K562 (cell line): ENCODE measurements around the gene KLF13. TPM values are rescaled to one million over a fixed set of nuclear protein-coding genes. Genes with fewer than 3 reads are reported as not detected.
A peak's percentile ranks its signal among the peaks of the same experiment; 100 is the strongest.

Experiments used
- CEBPG ChIP-seq, 3 experiments: fragments of 200-800 bp in 1 of 3; sonication (Bioruptor generic) in 1 of 3; sonication (generic) in 1 of 3; formaldehyde crosslinking in 1 of 3; IDR thresholded peaks in 2 of 3; conservative IDR thresholded peaks in 1 of 3; 2 replicates each; pipeline versions ENCODE4 v1.6.1 to v1.8.0; 2016 to 2022; ENCODE audit warnings: missing compliant biosample characterization in 2 of 3, missing genetic modification characterization in 2 of 3, mild to moderate bottlenecking in 1 of 3, missing genetic modification reagents in 1 of 3
- CHCHD3 ChIP-seq: fragments of 250-450 bp; sonication (Bioruptor Pico); IDR thresholded peaks from 2 replicates; pipeline ENCODE4 v2.1.2; 2022; ENCODE audit warnings: mild to moderate bottlenecking
- CHD4 ChIP-seq: fragments of 200-600 bp; sonication (generic); IDR thresholded peaks from 3 replicates; pipeline ENCODE4 v1.6.1; 2012; ENCODE audit warnings: low read depth, mild to moderate bottlenecking, mixed read lengths, low read length, inconsistent platforms; ENCODE audit not compliant: insufficient read depth, insufficient replicate concordance, poor library complexity, severe bottlenecking
- CREM ChIP-seq: IDR thresholded peaks from 2 replicates; pipeline ENCODE4 v1.6.1; 2014; ENCODE audit warnings: antibody characterized with exemption, low read depth
- CXXC5 ChIP-seq: fragments of 250-450 bp; sonication (Bioruptor Pico); IDR thresholded peaks from 2 replicates; pipeline ENCODE4 v1.8.0; 2022; ENCODE audit warnings: inconsistent platforms, mild to moderate bottlenecking, moderate library complexity
- DMBX1 ChIP-seq: fragments of 250-450 bp; sonication (Bioruptor Pico); IDR thresholded peaks from 2 replicates; pipeline ENCODE4 v1.8.0; 2022; ENCODE audit warnings: inconsistent platforms, mild to moderate bottlenecking, moderate library complexity, borderline replicate concordance
- FOXM1 ChIP-seq, 2 experiments: fragments of 450-650 bp in 1 of 2; sonication (generic) in 1 of 2; formaldehyde crosslinking in 1 of 2; IDR thresholded peaks; 2 replicates each; pipeline versions ENCODE4 v1.6.1 to v1.9.0; 2017 to 2022; ENCODE audit warnings: low read depth in 2 of 2, mild to moderate bottlenecking in 2 of 2, missing genetic modification reagents in 1 of 2, moderate library complexity in 1 of 2
- HMGN3 ChIP-seq: IDR thresholded peaks from 2 replicates; pipeline ENCODE4 v1.6.1; 2011; ENCODE audit warnings: borderline replicate concordance, low read depth, mild to moderate bottlenecking, mixed read lengths, low read length; ENCODE audit not compliant: insufficient read length; ENCODE audit errors: extremely low read depth
- POLR2G ChIP-seq: fragments of 200-400 bp; formaldehyde crosslinking; IDR thresholded peaks from 2 replicates; pipeline ENCODE4 v1.6.1; 2017; ENCODE audit warnings: low read depth, mild to moderate bottlenecking, antibody characterized with exemption, low read length, moderate library complexity
- RBM22 ChIP-seq: fragments of 200-400 bp; formaldehyde crosslinking; IDR thresholded peaks from 2 replicates; pipeline ENCODE4 v1.6.1; 2018; ENCODE audit warnings: low read length, low read depth; ENCODE audit not compliant: poor library complexity, severe bottlenecking
- SLC30A9 ChIP-seq: fragments of 250-450 bp; sonication (Bioruptor Pico); IDR thresholded peaks from 2 replicates; pipeline ENCODE4 v1.8.0; 2022; ENCODE audit warnings: mild to moderate bottlenecking, moderate library complexity
- SMAD4 ChIP-seq: fragments of 250-450 bp; sonication (Bioruptor Pico); conservative IDR thresholded peaks from 2 replicates; pipeline ENCODE4 v1.8.0; 2021; ENCODE audit warnings: inconsistent platforms, mild to moderate bottlenecking, moderate library complexity
- TCF3 ChIP-seq: sonication (generic); formaldehyde crosslinking; IDR thresholded peaks from 2 replicates; pipeline ENCODE4 v1.4.0; 2020; ENCODE audit warnings: mild to moderate bottlenecking, missing genetic modification reagents
- ZFP36 ChIP-seq: fragments of 150-350 bp; IDR thresholded peaks from 2 replicates; pipeline ENCODE4 v1.6.1; 2018; ENCODE audit warnings: low read length, low read depth; ENCODE audit not compliant: partially characterized antibody
- ZNF384 ChIP-seq: IDR thresholded peaks from 2 replicates; pipeline ENCODE4 v1.6.1; 2012; ENCODE audit warnings: low read depth, low read length, improper control_type of control experiment
- polyA plus RNA-seq, 8 experiments: library from polyadenylated mRNA; depleted of rRNA in 4 of 8; stranded (reverse) in 5 of 8; unstranded in 3 of 8; fragments of >200 nt; fragmentation: Nextera tagmentation in 2 of 8; fragmentation: Illumina TruSeq in 1 of 8; extraction: Ambion mirVana in 2 of 8; extraction: Trizol in 1 of 8; gene quantifications; 2 replicates each; pipeline versions ENCODE4 v1.2.1 to v1.2.3, GENCODE V29; 2011 to 2014; ENCODE audit warnings: inconsistent platforms in 1 of 8, missing spikeins in 1 of 8
- total RNA-seq, 7 experiments: library from RNA; depleted of rRNA in 6 of 7; stranded (reverse); fragments of >200 nt in 6 of 7; fragmentation: Illumina TruSeq in 2 of 7; extraction: Trizol in 2 of 7; gene quantifications; 2 replicates each; pipeline versions ENCODE4 v1.2.1 to v1.2.3, GENCODE V29; 2011 to 2021; ENCODE audit warnings: low replicate concordance in 1 of 7
- TF ChIP-seq, protein P1 (sequence below), 2 experiments: fragments of 450-650 bp; IDR thresholded peaks; 2 replicates each; pipeline ENCODE4 v1.6.1; 2018; ENCODE audit warnings: mild to moderate bottlenecking in 2 of 2, low read depth in 1 of 2; ENCODE audit not compliant: partially characterized antibody in 2 of 2
- TF ChIP-seq, protein P2 (sequence below): sonication (generic); formaldehyde crosslinking; IDR thresholded peaks from 2 replicates; pipeline ENCODE4 v1.8.1; 2022; ENCODE audit warnings: missing genetic modification reagents
- TF ChIP-seq, protein P3 (sequence below): fragments of 450-650 bp; IDR thresholded peaks from 2 replicates; pipeline ENCODE4 v1.7.0; 2016; ENCODE audit warnings: borderline replicate concordance
- TF ChIP-seq, protein P4 (sequence below): fragments of 250-450 bp; sonication (Bioruptor Pico); IDR thresholded peaks from 2 replicates; pipeline ENCODE4 v1.8.0; 2021; ENCODE audit warnings: moderate library complexity, mild to moderate bottlenecking, inconsistent platforms

The KLF13 gene
- total and polyA plus RNA-seq, 9 of the 15 experiments (the other 6 are each of a cell fraction or from before 2014, with no cell fraction given): 1.8 to 10.5 (median 4.8) TPM

DNA sequence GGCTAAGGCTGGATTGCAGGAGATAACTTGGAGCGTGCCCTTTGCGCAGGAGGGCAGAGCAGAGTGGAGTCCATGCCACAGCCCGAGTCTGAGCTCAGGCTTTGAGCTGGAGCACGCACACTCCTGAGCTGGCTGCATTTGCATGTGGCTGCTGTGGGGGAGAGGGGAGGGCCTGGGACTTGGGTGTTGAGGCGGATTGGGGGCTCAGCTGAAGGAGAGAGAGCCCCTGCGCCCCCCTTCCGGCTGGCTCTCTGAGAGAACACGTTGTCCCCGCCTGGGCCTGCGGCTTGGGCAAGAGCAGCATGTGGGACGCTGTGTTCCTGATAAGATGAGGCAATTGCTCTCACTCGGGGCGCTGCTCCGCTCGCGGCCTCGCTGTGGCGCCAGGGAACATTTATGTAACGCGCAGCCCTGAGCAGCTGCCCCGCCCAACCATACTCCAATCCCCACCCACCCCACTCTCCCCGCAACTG, 39.1 kb downstream of the KLF13 start (continued):
- TF ChIP-seq, protein P1, sequence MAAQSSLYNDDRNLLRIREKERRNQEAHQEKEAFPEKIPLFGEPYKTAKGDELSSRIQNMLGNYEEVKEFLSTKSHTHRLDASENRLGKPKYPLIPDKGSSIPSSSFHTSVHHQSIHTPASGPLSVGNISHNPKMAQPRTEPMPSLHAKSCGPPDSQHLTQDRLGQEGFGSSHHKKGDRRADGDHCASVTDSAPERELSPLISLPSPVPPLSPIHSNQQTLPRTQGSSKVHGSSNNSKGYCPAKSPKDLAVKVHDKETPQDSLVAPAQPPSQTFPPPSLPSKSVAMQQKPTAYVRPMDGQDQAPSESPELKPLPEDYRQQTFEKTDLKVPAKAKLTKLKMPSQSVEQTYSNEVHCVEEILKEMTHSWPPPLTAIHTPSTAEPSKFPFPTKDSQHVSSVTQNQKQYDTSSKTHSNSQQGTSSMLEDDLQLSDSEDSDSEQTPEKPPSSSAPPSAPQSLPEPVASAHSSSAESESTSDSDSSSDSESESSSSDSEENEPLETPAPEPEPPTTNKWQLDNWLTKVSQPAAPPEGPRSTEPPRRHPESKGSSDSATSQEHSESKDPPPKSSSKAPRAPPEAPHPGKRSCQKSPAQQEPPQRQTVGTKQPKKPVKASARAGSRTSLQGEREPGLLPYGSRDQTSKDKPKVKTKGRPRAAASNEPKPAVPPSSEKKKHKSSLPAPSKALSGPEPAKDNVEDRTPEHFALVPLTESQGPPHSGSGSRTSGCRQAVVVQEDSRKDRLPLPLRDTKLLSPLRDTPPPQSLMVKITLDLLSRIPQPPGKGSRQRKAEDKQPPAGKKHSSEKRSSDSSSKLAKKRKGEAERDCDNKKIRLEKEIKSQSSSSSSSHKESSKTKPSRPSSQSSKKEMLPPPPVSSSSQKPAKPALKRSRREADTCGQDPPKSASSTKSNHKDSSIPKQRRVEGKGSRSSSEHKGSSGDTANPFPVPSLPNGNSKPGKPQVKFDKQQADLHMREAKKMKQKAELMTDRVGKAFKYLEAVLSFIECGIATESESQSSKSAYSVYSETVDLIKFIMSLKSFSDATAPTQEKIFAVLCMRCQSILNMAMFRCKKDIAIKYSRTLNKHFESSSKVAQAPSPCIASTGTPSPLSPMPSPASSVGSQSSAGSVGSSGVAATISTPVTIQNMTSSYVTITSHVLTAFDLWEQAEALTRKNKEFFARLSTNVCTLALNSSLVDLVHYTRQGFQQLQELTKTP (IDR thresholded peaks at IDR 0.05; ENCODE audit: low read depth in 1 of 2, partially characterized antibody in 2 of 2): no peak
- no peak for TF ChIP-seq ZFP36
- TF ChIP-seq CHD4: no peak
- TF ChIP-seq SMAD4: peak; percentile 71
- peak; percentile 89 for TF ChIP-seq CEBPG (CRISPR knock-in tag; IDR thresholded peaks at IDR 0.05)
- peak; percentile 78 to 95 for TF ChIP-seq CEBPG (tag; conservative IDR thresholded peaks at IDR 0.05 in 1 of 2, IDR thresholded peaks at IDR 0.05 in 1 of 2)
- TF ChIP-seq ZNF384: no peak
- TF ChIP-seq, protein P2, sequence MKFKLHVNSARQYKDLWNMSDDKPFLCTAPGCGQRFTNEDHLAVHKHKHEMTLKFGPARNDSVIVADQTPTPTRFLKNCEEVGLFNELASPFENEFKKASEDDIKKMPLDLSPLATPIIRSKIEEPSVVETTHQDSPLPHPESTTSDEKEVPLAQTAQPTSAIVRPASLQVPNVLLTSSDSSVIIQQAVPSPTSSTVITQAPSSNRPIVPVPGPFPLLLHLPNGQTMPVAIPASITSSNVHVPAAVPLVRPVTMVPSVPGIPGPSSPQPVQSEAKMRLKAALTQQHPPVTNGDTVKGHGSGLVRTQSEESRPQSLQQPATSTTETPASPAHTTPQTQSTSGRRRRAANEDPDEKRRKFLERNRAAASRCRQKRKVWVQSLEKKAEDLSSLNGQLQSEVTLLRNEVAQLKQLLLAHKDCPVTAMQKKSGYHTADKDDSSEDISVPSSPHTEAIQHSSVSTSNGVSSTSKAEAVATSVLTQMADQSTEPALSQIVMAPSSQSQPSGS (CRISPR knock-in tag): 0 out of 2 replicates have a peak, but pooled peaks have one; percentile 24
- TF ChIP-seq CREM: peak; percentile 72
- peak; percentile 87 for TF ChIP-seq TCF3
- TF ChIP-seq, protein P3, sequence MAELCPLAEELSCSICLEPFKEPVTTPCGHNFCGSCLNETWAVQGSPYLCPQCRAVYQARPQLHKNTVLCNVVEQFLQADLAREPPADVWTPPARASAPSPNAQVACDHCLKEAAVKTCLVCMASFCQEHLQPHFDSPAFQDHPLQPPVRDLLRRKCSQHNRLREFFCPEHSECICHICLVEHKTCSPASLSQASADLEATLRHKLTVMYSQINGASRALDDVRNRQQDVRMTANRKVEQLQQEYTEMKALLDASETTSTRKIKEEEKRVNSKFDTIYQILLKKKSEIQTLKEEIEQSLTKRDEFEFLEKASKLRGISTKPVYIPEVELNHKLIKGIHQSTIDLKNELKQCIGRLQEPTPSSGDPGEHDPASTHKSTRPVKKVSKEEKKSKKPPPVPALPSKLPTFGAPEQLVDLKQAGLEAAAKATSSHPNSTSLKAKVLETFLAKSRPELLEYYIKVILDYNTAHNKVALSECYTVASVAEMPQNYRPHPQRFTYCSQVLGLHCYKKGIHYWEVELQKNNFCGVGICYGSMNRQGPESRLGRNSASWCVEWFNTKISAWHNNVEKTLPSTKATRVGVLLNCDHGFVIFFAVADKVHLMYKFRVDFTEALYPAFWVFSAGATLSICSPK: no peak
- TF ChIP-seq CXXC5 (CRISPR knock-in tag): peak; percentile 84
- TF ChIP-seq HMGN3: peak; percentile 31
- TF ChIP-seq SLC30A9 (CRISPR knock-in tag): no peak
- peak; percentile 83 for TF ChIP-seq POLR2G
- no peak for TF ChIP-seq CHCHD3 (CRISPR knock-in tag)
- TF ChIP-seq, protein P4, sequence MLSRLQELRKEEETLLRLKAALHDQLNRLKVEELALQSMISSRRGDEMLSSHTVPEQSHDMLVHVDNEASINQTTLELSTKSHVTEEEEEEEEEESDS: no peak
- TF ChIP-seq RBM22: no peak
- no peak for TF ChIP-seq FOXM1 (IDR thresholded peaks at IDR 0.05; ENCODE audit: low read depth)
- no peak for TF ChIP-seq FOXM1 (CRISPR knock-in tag; IDR thresholded peaks at IDR 0.05; ENCODE audit: low read depth)
- TF ChIP-seq DMBX1 (CRISPR knock-in tag): peak; percentile 88
